ENCODE results near the gene SETD1A.
A peak's percentile ranks its signal among the peaks of the same experiment; 100 is the strongest.
"Not testable (repeated sequence)": the region's sequence is repeated elsewhere in the genome, so short reads cannot be mapped to it uniquely, and the experiment has no call there.

Gene SETD1A

DNA sequence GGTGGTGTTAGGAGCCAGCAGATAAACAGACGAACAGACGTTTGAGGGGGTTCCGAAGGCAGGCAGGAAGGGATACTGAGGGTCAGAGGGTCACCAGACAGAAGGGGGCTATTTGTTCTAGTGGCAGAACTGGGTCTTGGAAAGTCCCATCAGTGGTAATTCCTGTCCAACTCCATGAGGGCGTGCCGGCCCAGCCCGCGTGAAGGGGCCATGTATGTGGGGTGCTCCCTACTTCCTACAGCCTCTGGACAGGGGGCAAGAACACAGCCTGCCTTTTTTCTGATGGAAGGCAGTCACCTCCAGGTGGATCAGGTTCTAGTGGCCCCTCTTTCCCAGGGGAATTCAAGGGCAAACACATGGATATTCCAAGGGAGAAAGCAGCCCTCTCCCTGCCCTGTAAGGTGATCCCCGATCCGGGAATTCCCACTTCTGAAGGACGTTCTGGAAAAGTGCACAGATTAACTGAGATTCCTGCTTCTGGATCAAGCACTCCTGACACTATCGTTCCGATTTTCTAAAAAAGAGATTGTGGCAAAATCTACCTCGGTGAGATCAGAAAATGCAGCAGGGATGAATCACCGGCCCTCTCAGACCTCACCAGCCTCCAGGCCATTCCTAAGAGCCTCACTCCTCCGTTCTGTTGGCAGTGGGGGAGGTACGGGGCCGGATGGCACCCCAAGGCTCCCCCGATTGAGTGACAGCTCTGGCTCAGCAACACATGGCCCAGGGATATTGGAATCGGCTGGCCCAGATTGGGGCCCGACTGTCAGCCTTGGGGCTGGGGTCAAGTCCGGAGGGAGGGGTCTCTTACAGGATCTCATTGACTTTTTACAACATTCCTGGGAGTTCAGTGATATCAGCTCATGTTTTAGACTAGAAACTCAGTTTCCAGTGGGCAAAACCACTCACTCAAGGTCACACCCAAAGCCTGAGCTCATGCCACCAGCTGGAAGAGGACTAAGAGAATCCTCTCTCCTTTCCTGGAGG, 40.5 kb downstream of the SETD1A start:
- FAIRE-seq (no peak), DNase-seq (ENCODE audit: low spot score) (peak; percentile 73)

DNA sequence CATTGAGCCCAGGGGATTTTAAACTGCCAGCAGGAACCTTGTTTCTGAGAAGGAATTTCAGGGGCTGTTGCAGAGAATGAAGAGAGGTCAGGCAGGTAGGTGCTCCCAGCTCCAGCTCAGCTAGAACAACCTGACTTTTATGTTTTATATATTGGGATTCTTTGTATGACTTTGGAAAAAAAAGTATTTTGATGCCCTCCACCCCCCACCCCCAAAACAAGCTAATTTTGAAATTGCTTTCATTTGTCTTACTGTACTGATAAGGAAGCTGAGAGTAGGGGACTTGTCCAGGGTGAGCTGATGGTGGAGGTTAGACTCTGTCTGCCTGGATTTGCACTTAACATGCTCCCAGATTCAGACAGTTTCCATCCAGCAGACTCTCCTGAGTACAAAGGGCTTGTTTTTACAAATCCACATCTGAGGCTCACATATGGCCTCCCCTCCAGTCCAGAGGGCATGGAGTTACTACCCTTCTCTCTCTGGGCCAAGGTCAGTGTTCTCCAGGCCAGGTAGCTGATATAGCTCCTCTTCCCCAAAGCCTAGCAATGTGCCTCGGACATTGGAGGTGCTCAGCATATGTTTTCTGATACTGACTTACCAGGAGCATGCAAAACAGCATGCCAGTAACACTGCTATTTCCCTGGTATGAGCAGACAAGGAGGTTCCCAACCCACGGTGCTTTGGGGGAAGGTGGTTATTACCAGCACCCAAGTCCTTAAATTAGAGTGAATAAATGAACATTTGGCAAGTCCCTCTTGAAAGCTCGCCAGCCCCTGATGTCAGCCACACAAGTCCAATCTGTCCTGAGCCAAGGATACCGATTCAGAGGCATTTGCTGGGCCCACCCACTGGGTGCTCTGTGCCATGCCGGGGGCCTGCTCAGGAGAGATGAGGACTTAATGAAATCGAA, 41.6 kb downstream of the SETD1A start:
- no peak for DNase-seq (ENCODE audit: low spot score)
- no peak for FAIRE-seq

DNA sequence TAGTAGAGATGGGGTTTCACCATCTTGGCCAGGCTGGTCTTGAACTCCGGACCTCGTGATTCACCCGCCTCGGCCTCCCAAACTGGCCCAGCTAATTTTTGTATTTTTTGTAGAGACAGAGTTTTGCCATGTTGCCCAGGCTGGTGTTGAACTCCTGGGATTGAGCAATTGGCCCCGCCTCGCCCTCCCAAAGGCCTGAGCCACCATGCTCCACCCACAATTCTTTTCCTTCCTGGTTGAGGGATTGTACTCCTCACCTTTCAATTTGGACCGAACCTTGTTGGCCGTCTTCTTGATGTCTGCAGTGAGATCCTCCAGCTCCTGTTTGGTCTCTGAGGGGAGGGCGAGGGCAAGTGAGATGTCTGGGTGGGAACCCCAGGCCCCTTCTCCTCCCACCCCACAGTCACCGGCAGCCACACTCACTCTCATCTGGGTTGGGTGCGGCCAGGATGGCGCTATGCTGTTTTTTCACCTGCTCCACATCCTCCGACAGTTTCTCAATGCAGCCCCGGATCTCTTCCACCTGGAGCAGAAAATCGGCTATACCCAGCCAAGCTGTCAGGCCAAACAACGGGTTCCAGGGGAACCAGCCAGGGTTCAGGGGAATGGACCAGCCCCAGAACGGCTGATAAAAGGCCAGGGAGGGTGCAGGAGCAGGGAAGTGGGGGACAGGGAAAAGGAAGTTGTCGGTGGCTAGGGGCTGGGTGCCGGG, 43.3 kb downstream of the SETD1A start:
- DNase-seq (ENCODE audit: low spot score) (no peak), FAIRE-seq (no peak)

DNA sequence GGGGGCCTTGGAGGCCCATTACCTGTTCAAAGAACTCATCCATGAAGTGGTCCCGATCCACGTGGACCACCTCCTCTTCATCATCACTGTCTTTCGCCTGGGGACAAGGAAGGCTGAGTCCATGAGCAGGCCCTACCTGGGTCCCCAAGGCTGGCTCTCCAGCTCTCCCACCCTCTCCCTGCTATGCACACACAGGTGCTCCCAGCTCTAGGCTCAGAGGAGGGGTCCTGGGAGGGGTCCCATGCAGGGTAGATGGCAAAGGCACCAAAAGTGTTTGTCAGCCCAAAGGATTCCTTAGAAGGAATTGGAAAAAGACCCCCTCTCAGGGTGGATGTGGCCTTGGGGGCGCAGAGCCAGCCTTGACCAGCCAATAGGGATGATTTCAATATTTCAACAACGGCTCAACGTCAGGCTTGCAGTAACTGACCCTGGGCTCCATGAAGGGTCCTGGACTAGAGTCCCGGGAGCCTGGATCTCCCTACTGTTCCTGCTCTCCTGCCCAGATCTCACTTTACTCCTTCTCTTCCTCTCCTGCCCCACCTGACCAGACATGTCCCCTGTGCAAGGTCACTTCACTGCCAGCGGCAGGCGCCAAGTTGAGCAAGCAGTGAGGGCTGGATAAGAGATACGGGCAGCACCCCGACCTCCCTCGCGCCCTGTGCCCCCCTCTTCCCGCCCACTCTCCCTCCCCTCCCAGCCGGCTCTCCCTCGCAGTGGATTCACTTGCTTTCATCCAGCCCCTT, 44.1 kb downstream of the SETD1A start:
- DNase-seq (ENCODE audit: low spot score) (no peak), FAIRE-seq (no peak)

DNA sequence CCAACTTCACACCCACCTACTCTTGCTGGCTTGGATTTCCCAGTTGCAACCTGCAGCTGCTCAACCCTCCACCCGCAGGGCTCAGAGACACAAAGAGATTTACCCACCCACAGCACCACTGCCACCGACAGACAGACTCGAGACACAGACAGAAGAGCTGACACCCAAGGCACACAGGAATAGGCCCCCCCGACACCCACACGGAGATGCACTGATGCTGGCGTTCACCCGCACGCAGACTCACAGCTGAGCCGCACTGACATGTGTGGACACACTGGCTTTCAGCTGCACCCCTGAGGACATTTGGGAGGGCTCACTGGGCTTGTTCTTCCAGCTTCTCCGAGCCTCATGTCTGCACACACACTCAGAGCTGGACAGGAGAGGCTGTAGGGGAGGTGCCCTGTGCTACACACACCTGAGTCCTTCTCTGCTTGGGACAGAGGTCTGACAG, 44.7 kb downstream of the SETD1A start:
- no peak for FAIRE-seq

DNA sequence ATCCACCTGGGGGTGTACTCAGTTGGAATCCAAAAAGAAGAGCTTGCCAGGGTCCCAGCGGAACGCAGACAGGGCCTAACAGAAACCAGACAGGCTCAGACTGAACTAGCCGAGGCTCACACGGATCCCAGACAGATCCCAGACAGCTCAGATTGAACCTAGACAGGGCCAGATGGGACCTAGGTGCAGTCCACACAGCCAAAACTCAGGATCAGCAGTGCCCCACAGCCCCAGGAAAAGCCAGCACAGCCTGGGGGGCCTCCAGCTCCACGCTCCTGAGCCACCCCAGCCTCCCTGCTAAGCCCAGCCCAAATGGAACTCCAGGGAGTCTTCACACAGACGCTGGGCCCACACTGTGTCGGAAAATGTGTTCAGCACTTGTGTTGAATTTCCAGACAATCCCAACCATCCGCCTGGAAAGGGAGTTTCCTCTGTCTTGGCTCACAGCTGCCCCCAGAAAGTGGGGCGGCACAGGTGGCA, 45.3 kb downstream of the SETD1A start:
- DNase-seq (ENCODE audit: low spot score) (no peak), FAIRE-seq (no peak)

More for the DNA sequence above, 44.7 kb downstream of the SETD1A start:
- no peak for DNase-seq (ENCODE audit: low spot score)

DNA sequence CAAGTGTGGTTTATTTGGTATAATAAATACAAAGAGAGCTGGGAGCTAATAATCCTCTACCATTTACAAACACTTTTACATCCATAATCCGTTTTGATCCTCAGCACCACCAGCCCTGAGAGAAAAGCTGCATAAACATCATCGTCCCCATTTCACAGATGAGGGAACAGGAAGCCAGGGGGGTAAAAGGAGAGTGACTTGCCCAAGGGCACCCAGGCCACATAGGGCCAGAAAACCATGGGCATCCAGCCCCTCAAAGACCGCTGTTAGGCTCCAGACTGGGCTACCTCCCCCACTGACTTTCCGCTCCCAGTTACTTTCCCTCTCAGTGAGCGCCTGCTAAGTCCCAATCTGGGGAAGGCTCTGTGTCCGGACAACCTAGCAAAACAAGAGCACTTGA, 46.2 kb downstream of the SETD1A start:
- FAIRE-seq (no peak), DNase-seq (ENCODE audit: low spot score) (no peak)

DNA sequence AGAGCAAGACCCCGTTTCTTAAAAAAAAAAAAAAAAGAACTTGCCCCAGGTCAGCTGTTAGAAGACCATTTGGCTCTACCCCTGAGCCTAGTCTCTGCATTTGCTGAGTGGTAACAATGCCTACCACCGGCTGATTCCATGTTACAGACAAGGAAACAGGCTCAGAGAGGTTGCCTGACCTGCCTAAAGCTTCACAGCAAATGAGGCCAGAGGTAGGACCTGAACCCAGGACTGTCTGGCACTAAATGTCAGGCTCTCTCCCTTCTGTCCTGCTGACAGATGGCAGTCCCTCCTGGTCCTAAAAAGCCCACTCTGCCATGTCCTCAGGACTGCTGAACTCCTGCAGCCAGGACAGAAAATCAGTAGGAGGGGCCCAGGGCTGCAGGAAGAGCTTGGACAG, 47.1 kb downstream of the SETD1A start:
- no peak for FAIRE-seq

DNA sequence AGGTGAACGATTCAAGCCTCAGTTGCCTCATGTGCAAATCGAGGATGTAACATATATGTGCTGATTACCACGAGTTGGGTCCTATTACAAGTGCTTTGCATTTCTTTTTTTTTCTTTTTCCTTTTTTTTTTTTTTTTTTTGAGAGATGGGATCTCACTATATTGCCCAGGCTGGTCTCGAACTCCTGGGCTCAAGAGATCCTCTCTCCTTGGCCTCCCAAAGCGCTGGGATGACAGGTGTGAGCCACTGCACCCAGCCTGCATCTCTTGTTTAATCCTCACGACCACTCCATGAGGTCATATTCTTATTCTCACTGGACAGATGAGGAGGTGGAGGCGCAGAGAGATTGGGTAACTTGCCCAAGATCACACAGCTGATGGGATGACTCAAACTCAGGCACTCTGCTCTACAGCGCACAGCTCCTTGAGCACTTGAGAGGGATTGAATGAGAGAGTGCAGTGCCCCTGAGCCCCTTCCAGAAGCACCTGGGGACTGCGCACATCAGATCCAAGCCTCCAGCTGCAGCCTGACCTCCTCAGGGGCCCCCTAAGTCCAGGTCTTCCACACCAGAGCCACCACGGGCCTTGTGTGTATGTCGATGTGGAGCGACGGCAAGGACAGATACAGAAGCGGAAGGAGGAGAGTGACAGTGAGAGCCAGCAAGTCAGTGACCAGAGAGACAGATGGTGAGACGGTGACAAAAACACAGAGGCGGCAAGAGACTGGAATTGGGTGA, 48.0 kb downstream of the SETD1A start:
- no peak for FAIRE-seq
- DNase-seq (ENCODE audit: low spot score), result no peak

More for the DNA sequence above, 47.1 kb downstream of the SETD1A start:
- no peak for DNase-seq (ENCODE audit: low spot score)

DNA sequence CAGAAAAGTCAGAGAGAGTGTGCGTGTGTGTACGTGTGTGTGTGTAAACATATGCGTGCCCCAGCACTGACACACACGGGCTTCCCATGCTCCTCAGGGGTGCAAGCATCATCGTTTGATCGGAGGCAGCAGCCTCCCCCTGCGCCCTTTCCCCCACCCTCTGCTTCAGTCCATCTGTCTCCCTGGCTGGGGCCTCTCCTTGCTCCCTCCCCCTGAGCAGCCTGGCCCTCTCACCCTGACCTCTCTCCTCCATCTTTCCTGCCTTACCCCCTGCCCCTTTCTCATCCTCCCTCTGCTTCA, 48.5 kb downstream of the SETD1A start:
- FAIRE-seq (no peak), DNase-seq (ENCODE audit: low spot score) (no peak)

DNA sequence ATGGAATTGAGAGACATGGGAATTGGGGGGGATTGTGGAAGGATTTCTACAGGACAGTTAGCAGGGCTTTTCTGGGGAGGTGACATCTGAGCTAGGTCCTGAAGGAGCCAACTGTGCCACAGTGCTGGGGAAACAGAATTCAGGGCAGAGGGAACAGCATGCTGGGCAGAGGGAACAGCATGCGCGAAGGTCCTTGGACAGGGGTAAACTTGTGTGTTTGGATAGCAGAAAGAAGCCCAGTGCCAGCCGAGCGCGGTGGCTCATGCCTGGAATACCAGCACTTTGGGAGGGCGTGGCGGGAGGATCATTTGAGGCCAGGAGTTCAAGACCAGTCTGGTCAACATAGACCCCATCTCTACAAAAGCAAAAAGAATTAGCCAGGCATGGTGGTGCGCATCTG, 49.0 kb downstream of the SETD1A start:
- peak; percentile 13 for FAIRE-seq
- DNase-seq (ENCODE audit: low spot score), result no peak

DNA sequence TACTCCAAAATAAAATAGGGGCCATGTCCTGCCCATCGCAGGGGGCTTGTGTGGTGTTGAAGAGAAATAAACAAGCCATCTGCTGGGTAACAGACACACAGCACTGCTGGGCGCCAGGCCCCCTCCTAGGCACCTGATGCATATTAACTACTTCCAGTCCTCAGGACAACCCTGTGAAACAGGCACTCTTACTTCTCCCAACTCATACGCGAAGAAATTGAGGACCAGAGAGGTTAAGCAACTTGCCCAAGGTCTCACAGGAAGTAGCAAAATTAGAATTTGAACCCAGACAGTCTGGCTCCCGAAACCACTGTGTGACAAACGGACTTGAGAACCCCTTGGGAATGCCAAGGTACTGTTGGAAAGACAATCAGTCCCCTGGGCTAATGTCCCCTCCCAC, 50.1 kb downstream of the SETD1A start:
- no peak for DNase-seq (ENCODE audit: low spot score)
- FAIRE-seq, result no peak

DNA sequence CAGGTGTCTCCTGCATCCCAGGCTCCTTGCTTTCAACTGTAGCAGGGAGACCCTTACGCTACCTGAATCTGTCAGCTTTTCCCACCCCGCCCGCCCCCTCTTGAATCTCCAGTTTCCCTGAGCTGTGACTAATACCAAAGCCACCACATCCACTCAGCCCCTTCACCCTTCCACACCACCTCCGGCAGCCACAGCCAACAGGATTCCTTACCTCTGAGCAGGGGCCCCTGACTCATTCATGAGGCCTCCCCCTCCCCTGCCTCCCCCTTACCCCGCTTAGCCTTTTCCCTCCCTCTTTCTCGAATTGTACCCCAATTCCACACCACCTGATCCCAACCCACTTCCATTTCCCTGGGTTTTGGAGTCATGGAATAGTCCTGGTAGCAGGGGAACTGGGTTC, 50.6 kb downstream of the SETD1A start:
- DNase-seq (ENCODE audit: low spot score) (peak; percentile 84), FAIRE-seq (no peak)

DNA sequence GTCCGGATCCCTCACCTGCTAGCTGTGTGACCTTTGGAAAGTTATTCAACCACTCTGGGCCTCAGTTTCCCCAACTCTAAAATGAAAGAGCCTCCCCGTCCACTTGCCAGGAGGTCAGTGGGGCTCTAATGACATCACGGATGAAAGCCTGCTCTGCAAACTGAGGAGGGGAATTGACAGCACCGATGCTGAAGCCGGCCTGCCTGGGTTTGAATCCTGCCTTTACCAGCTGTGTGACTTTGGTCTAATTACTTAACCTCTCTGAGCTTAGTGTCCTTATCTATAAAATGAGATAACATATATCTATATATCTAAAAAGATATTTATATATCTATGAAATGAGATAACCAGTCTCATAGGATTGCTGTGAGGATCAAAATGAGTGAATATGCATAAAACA, 51.0 kb downstream of the SETD1A start:
- FAIRE-seq (no peak), DNase-seq (ENCODE audit: low spot score) (no peak)

DNA sequence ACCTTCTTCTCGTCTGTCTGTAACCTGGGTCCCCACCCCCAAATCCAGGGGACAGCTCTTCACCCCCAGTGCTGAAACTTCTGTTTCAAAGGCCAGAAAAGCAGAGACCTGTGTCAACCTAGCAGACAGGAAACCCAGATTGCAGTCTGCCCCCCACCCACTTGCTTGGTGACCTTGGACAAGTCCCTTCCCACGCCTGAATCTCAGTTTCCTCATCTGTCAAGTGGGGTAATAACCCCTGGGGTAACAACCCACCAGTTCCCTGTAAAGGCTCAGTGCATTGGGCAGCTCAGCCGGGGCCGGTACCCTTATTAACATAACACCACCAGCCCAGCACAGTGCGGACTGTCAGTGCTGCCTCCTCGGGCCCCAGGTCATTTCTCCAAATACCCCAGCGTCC, 51.6 kb downstream of the SETD1A start:
- FAIRE-seq (no peak), DNase-seq (ENCODE audit: low spot score) (no peak)

DNA sequence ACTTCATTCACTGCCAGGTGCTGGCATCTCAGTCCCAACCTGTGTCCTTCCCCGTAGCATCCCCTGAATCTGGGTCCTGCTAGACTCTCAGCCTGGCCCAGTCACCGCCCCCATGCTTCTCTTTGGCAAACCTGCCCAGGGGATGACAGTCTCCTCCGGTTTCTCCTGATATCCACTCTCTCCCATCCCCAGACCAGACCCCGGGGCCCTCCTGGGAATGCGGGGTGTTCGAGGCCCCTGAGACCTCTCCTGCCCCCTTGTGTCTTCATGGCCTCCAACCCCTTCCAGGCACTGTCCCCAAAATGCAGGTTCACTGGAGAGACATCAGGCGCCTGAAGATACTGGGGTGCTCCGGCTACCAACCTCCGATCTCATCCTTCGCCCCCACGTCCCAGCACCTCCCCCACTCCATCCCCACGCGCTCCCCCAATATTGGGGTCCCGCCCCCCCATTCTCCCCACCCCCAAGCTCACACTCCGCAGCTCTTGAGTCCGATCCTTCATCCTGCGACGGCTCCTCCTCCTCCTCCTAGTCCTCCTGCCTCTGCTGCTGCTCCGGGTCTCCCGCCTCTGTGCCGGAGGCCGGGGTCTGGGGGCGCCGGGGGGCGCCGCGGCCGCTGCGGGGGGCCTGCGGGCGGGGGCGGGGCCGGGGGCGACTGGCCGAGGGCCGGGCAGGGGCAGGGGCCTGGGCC, 52.5 kb downstream of the SETD1A start:
- DNase-seq (ENCODE audit: low spot score) (no peak), FAIRE-seq (no peak)

DNA sequence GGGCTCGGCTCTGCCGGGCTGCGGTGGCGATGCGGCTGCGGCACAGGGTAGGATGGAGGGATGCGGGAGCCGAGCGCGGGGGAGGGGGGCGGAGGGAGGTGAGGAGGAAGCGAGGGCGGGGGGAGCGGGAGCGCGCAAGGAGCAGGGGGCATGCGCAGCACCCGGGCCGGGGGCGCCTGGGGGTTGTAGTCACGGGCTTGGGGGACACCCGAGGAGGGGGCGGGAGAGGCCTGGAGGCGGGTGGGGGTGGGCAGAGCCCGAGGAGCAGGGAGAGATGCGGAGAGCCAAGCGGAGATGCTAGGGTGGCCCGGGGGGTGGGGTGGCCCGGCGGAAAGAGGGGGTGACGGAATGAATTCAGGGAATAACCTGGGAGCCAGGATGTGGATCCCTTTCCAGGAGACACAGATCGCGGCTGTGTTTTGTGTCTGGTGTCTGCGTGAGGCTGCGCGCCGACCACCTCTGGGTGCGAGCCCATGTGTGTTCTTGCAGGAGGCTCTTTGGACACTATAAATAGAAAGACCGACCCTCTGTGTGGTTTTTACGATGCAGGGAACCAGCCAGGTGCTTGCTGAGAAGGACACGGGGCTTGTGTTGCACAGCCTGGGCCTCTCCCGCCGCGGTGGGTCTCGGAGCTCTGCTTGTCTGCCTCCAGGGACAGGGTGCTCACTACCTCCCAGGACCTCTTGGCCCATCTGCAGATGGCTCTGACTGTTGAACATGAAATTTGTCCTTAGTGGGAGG, 53.2 kb downstream of the SETD1A start, which contains the start of gene STX1B:
Gene STX1B (minus strand): TSS at position 54 of the 741 bp plus-strand sequence. CDS start 242 bp downstream, outside the sequence.
- no peak for FAIRE-seq
- peak; percentile 37 for DNase-seq (ENCODE audit: low spot score)

DNA sequence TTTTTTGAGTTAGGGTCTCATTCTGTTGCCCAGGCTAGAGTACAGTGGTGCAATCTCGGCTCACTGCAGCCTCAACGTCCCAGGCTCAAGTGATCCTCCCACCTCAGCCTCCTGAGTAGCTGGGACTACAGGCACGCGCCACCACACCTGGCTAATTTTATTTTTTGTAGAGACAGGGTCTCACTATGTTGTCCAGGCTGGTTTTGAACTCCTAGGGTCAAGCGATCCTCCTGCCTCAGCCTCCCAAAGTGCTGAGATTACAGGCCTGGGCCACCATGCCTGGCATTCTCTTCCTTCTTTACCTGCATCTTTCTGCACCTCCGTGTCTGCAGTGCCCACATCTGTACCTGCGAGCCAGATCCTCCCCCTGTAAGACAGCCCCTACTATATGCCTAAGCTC, 54.3 kb downstream of the SETD1A start:
- not testable (repeated sequence) for FAIRE-seq; DNase-seq (ENCODE audit: low spot score)

Measured in urothelium cell line (cell line).